Right ventricle myocardium inferior (tissue), 1 donor: ENCODE measurements around the gene TTC39A. TPM values are rescaled to one million over a fixed set of nuclear protein-coding genes. Genes with fewer than 3 reads are reported as not detected.
"Not testable (repeated sequence)": the region's sequence is repeated elsewhere in the genome, so short reads cannot be mapped to it uniquely, and the experiment has no call there.

Experiments
- ATAC-seq: fragments of 200-7000 bp; cut with Tn5 transposase; one replicate; pipeline ENCODE4 v1.9.1; 2020; ENCODE audit warnings: mild to moderate bottlenecking, moderate library complexity
- DNase-seq: peaks from one replicate; pipeline ENCODE4 v3.0.0; 2021; ENCODE audit errors: missing footprints
- intact Hi-C: fragments of 100-400 bp; cut with DNase I; formaldehyde crosslinking; loops from one replicate; pipeline ENCODE4 v1.11.0; 2022
- total RNA-seq: library from RNA; stranded (reverse); fragmentation: NEBNext Ultra II Directional; extraction: Animal tissue kit (Norgen Biotek cat#: 25700); gene quantifications from one replicate; pipeline ENCODE4 v1.2.1, GENCODE V29; 2021
- donor health status: DM: no; HTN: yes; CAD: no; lungs with severe emphysema.

The TTC39A gene
- total RNA-seq, 1 donor from 2014 or later: 22.7 TPM

- ATAC-seq, DNase-seq, intact Hi-C loops: not testable (repeated sequence)
Observed at GRCh38 chr1:51250729-51251128, 79.6 kb downstream of the TTC39A start.

DNA sequence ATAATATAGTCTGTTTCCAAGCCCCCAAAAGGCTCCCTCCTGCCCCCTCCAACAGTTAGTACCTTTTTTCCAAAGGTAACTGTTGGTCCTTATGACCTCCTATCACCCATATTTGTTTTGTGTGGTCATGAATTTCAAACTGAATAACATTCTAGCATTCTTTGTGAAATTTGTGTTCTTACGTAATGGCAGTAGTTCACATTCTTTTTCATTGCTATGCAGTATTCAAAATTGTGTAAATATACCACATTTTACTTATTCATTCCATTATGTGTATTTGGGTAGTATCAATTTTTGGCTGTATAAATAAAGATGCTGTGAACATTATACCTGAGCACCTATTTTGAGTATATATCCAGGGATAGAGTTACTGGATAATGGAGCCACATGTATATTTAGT is 80.9 kb downstream of the TTC39A start:
- intact Hi-C loops: no loop called here
- no peak for DNase-seq

DNA sequence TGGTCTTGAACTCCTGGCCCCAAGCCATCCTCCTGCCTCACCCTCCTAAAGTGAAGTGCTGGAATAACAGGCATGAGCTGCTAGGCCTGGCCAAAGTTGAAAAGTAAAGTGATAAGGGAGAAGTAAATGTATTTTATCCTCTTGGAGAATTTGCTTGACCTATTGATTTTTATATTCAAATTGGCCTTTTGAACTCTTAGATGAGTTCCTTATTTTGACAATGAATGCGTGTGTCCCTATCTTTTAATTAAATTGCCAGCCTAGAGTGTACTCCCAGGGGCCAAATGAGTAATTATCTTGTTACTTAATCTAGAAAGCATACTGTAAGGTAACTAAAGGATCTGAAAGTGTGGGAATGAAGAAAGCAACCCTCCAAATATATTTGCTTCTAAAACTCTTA is 82.9 kb downstream of the TTC39A start:
- DNase-seq: no peak
- no peak for ATAC-seq
- intact Hi-C loops: no loop called here

More for the DNA sequence above, 80.9 kb downstream of the TTC39A start:
- ATAC-seq: no peak

- DNase-seq: no peak
- ATAC-seq: no peak
- intact Hi-C loops: no loop called here
Observed at GRCh38 chr1:51247022-51247421, 83.3 kb downstream of the TTC39A start.

- ATAC-seq (no peak), DNase-seq (no peak)
- intact Hi-C loops: no loop called here
Observed at GRCh38 chr1:51242546-51242945, 87.8 kb downstream of the TTC39A start.

DNA sequence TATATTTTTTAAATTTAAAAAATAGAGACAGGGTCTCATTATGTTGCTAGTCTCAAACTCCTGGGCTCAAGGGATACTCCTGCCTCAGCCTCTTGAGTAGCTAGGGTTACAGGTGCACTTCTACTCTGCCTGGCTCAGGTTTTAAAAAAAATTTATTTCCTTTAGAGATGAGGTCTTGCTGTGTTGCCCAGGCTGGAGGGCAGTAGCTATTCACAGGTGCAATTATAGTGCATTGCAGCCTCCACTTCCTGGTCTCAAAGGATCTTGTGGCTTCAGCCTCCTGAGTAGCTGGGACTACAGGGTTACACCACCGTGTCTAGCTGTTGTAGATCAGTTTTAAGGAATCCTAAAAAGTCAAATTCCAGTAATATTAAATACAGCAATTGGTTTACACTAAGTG is 89.2 kb downstream of the TTC39A start:
- ATAC-seq: no peak
- no peak for DNase-seq
- intact Hi-C loops: no loop called here

- DNase-seq: no peak
- no peak for ATAC-seq
- intact Hi-C loops: no loop called here
Observed at GRCh38 chr1:51240084-51240483, 90.3 kb downstream of the TTC39A start.

DNA sequence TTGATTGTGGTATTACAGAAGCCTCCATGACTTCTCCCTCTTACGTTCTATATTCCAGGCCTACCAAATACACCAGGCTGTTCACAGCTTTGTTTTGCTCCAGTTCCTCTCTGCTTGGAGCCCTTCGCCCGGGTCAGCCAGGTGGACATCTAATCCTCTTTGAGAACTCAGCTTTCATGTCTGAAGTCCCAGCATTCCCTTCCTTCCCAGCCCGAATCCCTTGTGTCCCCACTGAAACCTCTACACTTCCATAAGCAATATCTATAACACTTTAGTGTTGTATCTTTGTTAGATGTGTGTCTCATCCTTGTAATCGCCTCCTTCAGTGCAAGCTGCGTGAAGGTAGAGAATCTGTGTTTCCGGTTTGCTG is 92.3 kb downstream of the TTC39A start:
- ATAC-seq: no peak
- intact Hi-C loops: loop anchor here (5.0 kb wide), 1 partner anchor 34 kb away; no protein-coding TSS in a partner anchor

GRCh38 chr1:51237351-51238033 is 92.9 kb downstream of the TTC39A start:
- DNase-seq (no peak), ATAC-seq (no peak)
- intact Hi-C loops: loop anchor here (5.0 kb wide), 1 partner anchor 35 kb away; no protein-coding TSS in a partner anchor

More for the DNA sequence above, 92.3 kb downstream of the TTC39A start:
- no peak for DNase-seq

Other genes starting within 250 kb of the TTC39A start
- gene C1orf185, start 228.3 kb downstream of the TTC39A start, total RNA-seq: not detected
- 120 TPM for gene RNF11, start 94.3 kb downstream of the TTC39A start, total RNA-seq
- gene EPS15, start 188.7 kb upstream of the TTC39A start, total RNA-seq: 66.1 TPM